Heart left ventricle (tissue), 13 donors: ENCODE measurements around the gene CRYGN.

ENCODE experiments used
- CTCF ChIP-seq, 12 donors: fragments of 200-600 bp; sonication (generic) in 4 of 12; IDR thresholded peaks; one replicate each; pipeline versions ENCODE4 v1.5.0 to v1.8.0; 2018 to 2022; ENCODE audit warnings: antibody characterized with exemption in 12 of 12, mild to moderate bottlenecking in 5 of 12
- POLR2A ChIP-seq, 2 donors: fragments of 450-650 bp; IDR thresholded peaks; one replicate each; pipeline ENCODE4 v1.6.1; 2017; ENCODE audit warnings: antibody characterized with exemption in 2 of 2, mild to moderate bottlenecking in 2 of 2, moderate library complexity in 2 of 2
- donor health status: ischemic (EF 13 %, LVEDD 7.1; RV severe dilation, severe dysfunction).
- donor health status: DM: no; HTN: yes; CAD: no.
- donor health status: DM: no; HTN: no; CAD: no.
- donor health status: ischemic (EF 25% LVEDD 6.9; RV normal size, moderate dysfunction).
- donor health status: ischemic (EF 25% LVEDD 5.7; RV mildly dilated, moderate dysfunction).
- donor health status: ischemic (EF 35%, LVEDD 5.7; RV mildly dilated, moderate dysfunction).
- donor health status: nonischemic (EF 11% LVEDD 7.7; RV severe dilation, severe dysfunction).
- donor health status: DM: yes; HTN: yes; CAD: no.
- donor health status: PGD.
- donor health status: ischemic (EF 29% LVEDD 5.4; RV normal size, mild dysfunction).
- donor health status: nonischemic (EF 23%, LVEDD 6.1; RV moderate dilation, normal function).

GRCh38 chr7:151470711-151471110, 30.8 kb upstream of the CRYGN start:
- TF ChIP-seq CTCF (IDR thresholded peaks at IDR 0.05): no peak
- no peak for TF ChIP-seq POLR2A (IDR thresholded peaks at IDR 0.05)
